SW480 (cell line): ENCODE measurements around the gene RIGI.
"Not testable (repeated sequence)": the region's sequence is repeated elsewhere in the genome, so short reads cannot be mapped to it uniquely, and the experiment has no call there.

Experiments used
- DNase-seq: peaks from one replicate; pipeline ENCODE4 v3.0.0-alpha.2; 2016; ENCODE audit warnings: low spot score

The RIGI gene

DNA sequence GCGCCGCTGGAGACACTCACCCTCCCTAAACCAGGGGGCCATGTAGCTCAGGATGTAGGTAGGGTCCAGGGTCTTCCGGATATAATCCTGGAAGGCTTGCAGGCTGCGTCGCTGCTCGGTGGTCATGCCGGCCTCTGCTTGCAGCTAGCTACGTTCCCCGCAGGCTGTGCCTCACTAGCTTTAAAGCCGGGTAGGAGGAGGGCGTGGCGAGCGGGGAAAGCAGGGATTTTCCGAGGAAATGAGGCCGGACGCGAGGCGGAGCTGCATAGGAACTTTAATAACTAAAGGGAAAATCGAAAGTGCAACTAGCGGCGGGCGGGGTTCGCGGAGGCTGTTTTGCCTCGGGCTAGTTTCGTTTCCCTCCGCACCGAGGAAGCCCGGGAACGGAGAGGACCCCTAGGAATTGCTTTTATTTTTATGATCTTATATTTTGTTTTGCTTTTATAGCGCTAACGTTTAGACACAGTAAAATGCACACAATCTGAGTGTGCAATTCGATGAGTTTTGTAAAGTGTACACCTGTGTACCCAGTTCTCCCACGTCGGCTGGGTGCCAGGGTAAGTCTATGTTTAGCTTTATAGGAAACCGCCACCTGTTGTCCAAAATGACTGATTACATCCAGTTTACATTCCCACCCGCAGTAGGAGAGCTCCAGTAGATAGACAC lies at the start of gene RIGI:
Gene RIGI (minus strand): TSS at position 156 of the 666 bp plus-strand sequence. CDS start 30 bp downstream, at position 126.
- peak; percentile 94 for DNase-seq

DNA sequence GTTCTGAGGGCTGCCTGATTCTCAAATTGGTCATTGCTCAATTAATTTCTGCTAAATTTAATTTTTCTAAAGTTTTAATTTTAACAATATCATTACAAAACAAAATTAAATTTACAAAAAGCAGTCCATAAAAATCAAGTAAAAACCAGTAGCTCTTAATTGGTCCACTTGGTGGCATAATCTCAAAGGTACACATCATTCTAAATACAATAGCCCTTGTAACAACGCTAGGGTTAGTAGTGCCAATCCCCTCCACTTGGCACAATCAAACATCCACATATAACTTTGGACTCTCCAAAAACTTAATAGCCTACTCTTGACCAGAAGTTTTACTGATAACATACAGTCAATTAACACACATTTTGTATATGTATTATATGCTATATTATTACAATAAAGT lies 48.9 kb upstream of the RIGI start:
- DNase-seq, result no peak

DNA sequence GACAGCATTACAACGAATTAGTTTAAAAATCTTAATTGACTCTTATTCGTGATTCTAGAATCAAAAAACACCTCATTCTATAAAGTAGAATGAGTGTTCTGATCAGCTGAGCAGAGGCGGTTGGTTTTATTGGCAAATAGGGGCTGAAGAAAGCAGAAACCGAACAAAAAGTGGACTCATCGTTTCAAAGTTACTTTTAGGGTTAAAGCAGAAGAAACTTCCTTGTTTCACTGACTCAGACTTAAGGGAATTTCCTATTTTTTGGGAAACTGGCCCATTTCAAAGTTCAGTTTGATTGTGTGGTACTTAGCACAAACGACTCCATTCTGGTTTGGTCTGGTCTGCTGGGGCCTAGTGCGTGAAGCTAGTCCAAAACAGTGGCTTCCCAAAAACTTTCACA lies 47.8 kb upstream of the RIGI start:
- no peak for DNase-seq

DNA sequence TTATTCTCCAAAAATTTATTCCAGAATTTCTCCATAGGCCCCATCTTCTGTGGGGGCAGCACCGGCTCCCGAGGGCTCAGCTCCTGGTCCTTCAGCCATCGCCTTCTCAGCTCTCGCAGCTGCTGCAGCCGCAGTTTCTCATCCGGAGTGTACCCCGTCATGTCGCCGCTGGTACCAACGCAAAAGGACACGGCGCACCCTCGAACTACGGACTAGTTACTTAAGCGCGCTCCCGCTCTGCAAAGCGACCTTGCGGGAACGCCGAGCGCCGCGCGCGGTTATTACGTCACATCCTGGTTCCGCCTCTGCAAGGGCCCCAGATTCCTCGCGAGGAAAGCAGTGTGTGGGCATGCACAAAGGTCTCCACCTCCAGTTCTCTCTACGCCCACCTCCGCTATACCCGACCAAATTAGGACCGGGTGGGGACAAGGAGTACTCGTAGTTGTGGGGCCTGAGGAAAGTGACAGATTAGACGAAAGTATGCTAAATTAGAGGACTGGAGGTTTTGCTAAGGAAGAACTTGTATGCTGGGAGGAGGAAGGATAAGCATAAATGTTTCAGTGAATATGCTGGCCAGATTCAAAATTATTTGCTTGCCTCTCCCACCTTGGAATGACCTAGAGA lies 47.0 kb upstream of the RIGI start, which contains the start of gene NDUFB6:
Gene NDUFB6 (minus strand): TSS at position 260 of the 624 bp plus-strand sequence. CDS start 99 bp downstream, at position 161.
- peak; percentile 91 for DNase-seq

DNA sequence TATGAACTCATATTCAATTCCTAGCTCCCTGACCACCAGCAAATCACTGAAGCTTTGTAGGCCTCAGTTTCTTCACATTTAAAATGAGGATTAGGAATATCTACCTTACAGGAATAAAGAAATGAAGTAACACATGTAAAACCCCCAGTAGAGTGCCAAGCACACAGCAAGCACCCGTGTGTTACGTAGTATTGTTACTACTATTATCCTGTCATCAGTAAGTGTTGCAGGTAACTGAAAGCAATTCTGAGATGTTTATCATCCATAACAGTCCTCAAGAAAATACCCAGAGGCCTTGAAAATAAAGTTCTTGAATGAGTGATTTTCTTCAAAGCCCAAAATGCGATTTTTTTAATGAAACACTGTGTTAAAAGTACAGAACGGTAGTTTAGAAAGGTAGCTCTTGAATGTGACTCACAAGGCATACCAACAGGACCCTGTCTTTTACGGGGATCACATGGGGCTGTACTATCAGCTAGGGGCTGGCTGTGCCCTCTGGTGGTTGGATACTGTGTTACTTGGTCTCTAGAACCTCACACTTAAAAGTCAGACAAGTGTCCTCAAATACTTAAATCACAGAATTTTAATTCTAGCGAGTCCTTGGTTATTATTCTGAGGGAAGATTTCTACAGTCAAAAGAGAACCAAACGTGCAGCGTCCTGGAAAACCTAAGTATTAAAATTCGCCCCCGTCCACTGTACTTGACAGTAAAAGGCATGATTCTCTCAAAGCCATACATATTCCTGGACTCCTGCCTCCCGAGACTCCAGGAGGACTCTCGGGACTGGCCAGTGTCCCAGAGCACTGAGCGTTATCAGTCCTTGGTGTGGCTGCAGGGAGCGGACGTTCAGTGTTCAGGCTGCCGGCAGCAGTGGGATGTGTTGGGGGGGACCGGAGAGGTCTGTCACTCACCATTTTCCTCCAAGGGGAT lies 46.2 kb upstream of the RIGI start:
- DNase-seq, result peak; percentile 81

DNA sequence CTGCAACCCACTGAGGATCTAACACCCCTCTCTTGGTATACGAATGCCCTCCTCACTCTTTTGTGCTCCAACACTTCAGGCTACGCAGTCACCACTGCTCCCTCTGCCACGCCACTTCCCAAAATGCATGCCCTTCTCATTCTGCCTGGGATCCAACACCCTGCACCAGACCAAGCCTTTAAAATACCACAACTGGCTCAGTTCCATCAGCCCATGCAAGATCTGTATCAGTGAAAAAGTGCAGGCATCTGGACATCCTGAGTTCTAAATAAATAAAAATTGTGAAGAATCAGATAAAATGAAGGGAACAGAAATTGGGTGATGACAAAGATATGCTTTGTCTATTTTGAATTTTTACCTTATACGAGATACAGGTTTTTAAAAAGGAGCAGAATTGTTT lies 44.3 kb upstream of the RIGI start:
- no peak for DNase-seq

DNA sequence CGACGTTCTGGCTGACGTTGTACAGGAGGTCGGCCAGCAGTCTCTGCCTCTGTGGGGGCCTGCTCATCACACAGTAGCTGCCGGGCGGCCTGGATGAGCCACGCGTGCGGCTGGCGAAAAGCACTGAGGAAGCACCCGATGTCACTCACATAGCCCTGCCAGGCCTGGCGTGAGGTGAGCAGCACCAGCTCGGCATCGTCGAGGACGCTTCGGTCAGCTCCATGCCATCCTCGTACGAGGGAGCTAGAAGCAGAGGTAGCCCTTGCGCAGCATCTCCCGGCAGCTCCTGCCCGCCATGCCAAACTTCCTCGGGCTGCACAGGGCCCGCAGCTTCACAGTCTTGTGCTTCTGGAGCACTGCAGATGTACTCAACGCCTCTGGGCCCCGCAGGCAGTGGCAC lies 40.8 kb upstream of the RIGI start:
- no peak for DNase-seq

DNA sequence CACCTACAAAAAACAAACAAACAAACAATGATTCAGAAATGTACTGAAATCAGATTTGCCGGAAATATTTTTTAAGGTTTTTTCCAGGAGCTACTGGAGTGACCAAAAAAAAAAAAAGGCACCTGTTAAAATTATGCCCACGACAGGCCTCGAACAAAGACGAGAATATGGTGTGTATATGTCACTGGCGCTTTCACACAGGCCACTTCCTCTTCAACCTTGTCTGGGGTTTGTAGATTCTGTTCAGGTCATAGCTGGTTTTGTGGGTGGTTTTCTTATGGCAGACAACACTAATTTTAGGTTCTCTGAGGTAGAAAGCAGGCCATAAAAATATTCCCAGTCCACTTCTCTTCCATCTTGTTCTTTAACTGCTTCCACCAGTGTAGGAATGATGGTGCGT lies 40.0 kb upstream of the RIGI start:
- no peak for DNase-seq

DNA sequence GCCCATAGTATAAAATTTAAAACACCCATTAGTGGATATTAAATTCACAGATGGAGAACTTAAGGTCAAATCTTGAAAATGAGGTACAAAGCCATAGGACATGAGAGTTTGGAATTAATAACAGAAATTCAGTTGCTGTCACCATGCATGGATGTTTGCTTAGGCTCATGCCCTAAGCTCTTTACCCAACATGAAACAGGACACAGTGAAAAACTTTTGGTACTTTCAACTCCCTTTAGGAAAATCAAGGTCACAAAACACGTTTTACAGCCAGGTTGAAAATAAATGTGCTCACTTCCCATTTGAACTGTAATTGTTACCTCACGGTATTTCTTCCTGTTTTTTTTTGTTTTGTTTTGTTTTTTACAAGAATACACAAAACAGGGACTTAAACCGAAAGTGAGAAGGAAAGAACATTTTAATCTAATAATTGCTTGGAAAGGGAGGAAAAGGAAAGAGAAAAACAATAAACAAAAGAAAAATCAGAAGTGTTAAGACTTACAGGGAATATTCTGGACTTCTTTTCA lies 32.5 kb upstream of the RIGI start:
- no peak for DNase-seq

DNA sequence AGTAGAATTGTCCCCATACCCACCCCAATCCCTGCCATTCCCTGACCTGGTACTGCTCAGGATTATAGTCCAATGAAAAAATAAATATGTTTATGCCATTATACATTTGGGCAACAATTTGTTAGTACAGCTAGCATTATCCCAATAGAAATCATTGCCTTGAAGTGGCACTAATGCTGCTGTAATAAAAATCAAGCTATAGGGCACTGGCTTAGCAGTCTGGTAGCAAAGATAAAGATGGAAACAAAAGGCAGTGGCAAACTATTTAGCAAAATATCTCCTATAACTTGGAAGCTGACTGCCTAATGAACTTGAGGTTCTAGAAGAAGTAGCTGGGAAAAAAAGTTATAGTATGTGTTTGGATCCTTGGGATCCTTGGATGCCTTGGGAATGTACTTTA lies 28.6 kb upstream of the RIGI start:
- no peak for DNase-seq

DNA sequence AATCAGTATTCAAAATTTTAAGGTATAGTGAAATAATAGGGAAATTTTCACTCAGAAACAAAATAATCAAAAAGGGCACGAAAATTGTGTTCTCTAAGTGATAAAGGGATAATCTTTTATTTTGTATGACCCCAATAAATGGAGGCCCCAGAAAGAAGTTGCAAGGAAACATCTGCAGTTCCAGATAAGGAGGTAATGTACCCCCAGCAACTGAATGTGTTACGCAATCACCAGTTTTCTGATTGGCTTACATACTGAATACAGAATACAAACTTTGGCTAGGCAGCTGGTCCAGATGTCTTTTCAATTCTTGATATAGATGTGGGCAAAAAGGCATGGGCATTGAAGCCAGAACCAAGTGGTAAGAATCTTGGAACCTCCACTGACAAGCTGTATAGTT lies 28.1 kb upstream of the RIGI start:
- DNase-seq, result no peak

DNA sequence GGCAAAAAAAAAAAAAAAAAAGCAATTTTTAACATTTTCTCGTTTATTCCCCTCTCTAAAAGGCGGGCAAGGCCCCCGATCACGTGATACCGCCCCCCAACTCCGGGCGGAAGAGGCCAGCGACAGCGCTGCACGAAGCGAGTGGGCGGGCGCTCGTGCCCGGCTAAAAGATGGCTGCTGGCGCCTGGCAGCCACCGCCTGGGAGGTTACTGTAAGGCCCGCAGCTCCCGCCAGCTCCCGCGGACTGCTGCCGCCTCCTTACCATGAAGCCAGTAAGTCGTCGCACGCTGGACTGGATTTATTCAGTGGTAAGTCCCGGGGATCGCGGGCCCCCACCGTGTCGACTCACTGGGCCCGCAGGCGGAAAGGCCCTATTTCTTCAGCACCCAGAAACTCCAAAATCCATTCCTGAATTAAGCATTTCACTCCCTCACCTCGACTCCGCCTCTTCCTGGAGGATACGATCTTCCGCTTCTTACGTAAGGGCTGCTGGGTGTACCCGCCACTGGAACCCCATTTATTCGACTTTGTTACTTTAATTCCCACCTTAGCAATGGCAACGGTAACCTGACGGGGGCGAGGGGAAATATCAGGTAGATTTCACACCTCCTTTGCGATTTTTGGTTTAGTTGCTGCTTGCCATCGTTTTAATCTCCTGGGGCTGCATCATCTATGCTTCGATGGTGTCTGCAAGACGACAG lies 26.3 kb upstream of the RIGI start, which contains the start of the genes SMIM27 and TOPORS:
Gene SMIM27 (plus strand): TSS at position 156 of the 701 bp plus-strand sequence. CDS start 108 bp downstream, at position 264.
Gene TOPORS (minus strand): TSS at position 415 of the 701 bp plus-strand sequence. CDS start 150 bp downstream, at position 265.
- peak; percentile 89 for DNase-seq

DNA sequence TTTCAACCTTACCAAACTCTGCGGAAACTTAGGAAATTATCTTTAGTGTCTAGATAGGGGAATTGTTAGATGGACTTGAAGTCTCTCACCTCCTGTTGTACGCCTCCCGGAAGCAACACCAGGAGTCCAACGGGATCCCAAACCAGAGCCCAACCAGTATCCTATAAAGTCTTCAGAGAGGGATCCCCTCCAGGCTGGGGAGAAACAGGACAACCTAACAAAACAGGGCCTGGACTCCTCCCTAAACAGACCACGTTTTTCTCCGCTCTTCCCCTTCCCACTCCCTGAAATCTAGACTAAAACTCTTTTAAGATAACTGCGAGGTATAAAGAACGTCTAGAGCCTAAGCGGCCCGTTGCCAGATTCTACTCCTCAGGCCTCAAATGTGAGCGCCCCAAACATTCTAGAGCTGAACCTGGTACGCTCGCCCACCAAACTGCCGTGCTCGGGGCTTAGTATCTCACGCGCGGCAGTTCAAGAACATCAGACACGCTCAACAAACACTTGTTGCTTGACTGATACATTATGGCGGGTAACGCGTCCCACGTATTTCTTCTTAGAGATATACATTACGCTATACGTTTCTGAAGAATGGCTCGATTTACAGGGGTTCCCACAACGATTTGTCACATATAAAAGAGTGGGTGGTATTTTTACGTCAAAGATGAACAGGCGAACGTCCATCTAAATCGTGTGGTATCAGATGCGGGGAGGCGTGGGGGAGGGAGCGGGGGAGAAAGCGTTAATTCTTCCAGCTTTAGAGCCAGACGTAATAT lies 25.5 kb upstream of the RIGI start:
- DNase-seq, result peak; percentile 58

DNA sequence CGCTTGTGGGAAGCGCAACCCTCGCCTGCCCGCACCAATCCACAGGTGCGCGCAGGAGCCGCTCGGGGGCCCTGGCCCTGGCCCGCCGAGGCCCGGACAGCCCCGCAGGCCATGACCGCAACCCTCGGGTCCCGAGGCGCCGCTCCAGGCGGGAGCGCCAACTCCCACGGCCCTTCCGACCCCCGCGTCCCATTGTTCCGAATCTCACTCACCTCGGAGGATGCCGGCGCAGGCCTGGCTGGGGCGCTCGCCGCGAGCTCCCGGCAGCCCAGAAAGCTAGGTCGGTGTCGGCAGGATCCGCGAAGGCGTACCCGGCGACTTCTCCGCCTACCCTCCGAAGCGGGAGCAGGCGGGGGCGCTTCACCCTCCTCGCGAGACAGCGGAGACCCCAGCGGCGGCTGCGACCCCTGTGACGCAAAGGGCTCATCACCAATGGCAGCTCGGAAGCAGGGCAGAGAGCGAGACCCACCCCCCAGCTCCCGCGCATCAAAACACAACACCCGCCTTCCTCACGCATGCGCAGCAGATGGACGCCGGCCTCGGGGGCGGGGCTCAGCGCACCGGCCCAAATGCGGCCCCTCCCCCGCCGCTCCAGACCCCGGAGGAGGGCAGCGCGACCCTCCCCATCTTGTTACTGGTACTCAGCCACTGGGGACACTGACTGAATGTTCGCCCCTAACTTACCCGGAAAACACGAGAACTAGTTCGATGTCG lies 24.7 kb upstream of the RIGI start:
- DNase-seq, result peak; percentile 86

DNA sequence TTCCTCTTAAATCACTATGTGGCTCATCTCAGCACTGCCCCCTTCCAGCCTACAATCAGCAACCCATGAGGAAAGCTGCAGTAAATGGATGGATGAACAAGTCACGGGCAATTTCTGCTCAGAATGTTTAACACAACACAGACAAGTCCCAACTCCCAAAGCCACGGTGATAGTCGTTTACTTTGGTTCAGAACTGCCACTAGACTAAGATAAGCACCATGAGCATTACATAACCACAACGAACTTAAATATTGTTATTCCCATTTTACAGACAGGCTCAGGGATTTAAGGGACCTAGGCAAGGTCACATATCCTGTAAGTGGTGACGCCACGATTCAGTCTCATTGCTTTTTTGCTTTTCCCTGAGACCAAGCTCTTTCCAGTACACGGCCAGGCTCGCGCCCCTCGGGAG lies 24.2 kb upstream of the RIGI start:
- DNase-seq, result peak; percentile 27

DNA sequence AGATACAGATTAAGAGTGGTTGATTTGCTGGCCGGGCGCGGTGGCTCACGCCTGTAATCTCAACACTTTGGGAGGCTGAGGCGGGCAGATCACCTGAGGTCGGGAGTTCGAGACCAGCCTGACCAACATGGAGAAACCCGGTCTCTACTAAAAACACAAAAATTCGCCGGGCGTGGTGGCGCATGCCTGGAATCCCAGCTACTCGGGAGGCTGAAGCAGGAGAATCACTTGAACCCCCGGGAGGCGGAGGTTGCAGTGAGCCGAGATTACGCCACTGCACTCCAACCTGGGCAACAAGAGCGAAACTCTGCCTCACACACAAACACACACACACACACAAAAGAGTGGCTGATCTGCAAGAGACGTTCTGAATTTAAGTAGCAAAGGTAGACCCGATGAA lies 22.2 kb upstream of the RIGI start:
- not testable (repeated sequence) for DNase-seq

DNA sequence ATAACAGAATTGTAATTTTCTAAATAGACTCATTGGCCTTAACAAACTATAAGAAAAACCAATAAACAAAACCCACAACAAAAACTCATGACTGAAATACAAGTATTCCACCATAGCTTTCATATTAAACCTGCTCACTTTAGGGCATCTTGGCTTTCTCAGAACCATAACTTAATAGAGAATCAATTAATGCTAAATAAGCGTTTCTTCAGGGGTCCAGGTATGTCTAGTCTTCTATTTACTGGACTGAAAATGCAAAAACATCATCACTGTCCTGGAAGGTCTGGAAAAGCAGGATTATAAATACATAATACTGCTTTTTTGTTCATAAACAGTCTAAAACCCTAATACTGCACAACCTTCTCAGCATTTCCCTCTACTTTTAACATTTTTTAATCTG lies 19.9 kb upstream of the RIGI start:
- no peak for DNase-seq

DNA sequence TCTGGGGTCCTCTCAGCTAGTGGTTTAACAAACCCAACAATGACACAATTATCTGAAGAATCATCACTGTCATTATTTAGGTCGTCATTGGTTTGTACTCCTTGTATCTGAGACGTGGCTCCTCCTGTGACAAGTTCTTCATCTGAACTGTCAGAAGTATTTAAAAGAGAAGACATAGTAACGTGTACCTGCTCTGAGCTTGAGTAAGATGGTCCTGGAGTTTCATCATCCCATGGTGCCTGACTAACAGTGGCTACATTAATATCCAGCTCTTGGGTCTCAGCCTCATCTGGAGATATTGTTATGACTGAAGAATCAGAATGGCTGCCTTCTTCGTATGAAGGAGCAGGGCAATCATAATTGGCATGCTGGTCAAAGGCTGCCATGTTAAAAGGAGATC lies 17.1 kb upstream of the RIGI start:
- DNase-seq, result no peak

DNA sequence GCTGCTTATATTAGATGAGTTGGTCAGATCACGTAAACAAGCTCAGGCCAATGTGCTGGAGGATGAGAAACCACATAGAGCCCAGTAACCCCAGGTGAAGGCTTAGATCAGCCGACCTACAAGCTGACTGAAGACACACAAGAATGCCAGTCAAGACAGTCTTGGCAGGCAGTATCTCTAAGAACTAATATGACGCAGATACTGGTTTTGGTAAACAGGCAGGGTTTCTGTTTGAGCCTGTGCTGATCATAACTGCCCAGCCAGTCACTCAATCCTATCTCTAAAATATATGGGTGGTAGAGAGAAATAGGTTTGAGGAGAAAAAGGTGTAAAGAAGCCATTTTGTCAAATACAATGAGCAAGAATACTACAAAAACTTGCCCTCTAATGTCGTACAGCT lies 7.8 kb upstream of the RIGI start:
- DNase-seq, result no peak

DNA sequence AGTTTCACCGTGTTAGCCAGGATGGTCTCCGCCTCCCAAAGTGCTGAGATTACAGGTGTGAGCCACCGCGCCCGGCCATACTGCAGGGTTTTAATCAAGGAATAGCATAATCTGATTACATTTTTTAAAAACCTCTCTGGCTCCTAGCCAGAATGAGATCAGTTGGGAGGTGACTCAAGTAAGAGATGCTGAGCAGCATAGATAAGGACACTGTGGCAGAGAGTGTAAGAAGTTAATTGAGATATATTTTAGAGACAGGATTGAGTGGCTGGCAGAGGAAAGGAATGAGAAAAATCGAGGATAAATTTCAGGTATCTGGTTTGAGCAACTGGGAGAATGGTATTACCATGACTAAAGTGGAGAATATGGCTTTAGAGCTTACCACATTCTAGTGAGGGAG lies 7.3 kb upstream of the RIGI start:
- DNase-seq, result no peak
